Stimulated activated CD8-positive, alpha-beta memory T cell treated with anti-CD3 and anti-CD28 coated beads, Interleukin-4, amount 100 ng/mL, for 4 hours (primary cell): ENCODE results near the gene KRTAP5-3.

Experiments used
- DNase-seq, 2 donors: peaks; one replicate each; pipeline ENCODE4 v3.0.0-alpha.2; 2020; ENCODE audit warnings: low read depth in 2 of 2, low spot score in 1 of 2

Gene KRTAP5-3

DNA sequence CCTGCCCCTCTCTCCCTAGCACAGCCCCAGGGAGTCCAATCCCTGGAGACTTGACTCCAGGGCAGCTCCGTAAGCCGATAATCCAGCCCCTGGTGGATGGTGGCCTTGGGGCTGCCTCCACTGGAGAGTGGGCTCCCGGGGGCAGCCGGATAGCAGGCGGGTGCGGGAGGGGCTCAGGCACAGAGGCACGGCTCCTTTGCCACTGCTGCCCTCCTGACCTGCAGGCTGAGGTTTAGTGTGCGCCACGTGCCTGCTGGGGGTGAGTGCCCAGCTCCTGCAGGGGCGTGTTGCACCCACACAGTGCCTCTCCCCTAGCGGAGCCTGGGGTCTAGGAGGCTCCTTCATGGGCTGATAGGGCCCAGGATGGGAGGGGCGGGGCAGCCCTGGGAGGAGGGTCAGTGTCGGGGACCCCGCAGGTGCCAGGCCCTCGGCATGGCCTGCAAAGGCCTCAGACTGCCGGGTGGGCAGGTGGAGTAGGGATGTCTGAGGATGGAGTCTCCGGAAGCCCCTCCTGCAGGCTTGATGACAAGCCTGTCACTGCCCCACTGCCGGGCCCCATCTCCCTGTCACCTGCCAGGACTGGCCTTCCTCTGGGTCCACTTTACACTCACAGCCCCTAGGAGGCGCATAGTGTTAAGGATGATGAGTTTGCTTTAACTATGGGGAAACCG, 41.7 kb downstream of the KRTAP5-3 start:
- no peak for DNase-seq

DNA sequence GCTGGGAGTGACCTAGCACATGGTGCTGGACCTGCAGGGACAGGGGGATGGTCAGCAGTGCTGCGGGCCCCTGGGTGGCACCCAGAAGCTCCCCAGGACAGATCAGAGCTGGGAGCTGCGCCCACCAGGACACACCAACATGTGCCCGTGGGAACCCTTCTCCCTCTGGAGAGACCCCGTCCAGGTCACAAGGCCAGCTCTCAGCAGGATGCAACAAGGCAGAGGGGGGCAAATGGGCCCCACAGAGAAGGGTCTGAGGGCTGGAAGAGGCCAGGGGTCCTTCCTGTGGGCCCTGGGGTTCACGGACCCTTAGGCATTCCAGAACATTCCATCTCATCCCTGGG, 42.4 kb downstream of the KRTAP5-3 start:
- no peak for DNase-seq

DNA sequence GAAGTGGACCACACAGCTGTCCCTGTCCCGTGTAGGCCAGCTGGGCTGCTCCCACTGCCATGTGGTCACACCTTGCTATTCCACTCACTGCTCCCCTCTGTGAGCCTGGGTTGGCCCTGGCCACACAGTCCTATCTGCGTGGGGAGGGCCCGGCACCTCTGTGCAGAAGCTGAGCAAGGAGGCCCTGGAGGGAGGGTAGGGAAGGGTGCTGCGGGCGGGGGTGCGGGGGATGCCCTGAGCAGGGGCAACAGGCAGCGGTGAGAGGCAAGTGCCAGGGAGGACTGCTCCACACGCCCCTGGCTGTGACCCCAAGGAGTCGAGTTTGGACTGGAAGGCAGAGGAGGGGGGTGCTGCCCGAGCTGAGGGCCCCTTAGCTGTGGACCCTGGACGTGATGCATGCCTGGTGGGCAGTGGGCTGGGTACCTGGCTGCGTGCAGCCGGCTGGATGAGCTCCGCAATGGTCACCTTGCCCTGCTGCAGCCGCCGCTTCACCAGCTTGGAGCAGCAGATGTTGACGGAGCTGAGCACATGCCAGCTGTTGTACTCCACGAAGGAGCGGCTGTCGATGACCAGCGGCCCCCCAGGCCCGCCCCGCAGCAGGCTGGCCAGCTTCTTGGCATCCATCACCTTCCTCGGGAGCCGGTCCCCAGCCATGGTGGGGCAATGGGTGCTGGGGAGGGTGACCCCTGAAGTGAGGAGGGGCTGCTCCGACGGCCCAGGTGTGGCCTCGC, 42.9 kb downstream of the KRTAP5-3 start:
- no peak for DNase-seq

DNA sequence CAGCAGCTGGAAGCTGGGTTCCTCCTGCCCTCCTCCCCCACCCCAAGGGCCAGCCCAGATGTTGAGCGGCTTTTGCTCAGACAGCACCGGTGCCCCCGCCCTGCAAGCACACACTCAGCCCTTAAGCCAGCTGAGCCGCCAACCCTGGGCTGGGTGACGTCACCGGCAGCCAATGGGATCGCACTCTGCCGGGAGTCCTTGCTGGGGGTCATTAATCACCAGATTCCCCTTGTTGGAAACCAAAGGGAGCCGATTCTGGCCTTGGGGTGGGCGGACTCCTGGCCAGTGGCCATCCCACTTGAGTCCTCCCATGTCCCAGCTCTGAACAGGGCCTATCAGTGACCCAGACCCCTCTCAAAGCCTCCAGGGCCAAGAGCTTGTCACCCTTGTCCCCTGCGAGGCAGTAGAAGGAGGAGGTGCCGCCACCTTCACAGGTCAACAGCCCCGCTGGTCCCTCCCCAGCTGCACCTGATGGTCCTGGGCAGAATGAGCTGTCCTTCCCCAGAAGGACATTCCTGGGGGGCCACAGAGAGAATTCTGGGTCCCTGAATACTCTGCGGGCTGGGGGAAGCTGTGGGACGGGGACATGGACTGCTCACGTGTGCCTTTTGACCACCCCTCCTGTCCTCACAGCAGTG, 43.6 kb downstream of the KRTAP5-3 start:
- no peak for DNase-seq

DNA sequence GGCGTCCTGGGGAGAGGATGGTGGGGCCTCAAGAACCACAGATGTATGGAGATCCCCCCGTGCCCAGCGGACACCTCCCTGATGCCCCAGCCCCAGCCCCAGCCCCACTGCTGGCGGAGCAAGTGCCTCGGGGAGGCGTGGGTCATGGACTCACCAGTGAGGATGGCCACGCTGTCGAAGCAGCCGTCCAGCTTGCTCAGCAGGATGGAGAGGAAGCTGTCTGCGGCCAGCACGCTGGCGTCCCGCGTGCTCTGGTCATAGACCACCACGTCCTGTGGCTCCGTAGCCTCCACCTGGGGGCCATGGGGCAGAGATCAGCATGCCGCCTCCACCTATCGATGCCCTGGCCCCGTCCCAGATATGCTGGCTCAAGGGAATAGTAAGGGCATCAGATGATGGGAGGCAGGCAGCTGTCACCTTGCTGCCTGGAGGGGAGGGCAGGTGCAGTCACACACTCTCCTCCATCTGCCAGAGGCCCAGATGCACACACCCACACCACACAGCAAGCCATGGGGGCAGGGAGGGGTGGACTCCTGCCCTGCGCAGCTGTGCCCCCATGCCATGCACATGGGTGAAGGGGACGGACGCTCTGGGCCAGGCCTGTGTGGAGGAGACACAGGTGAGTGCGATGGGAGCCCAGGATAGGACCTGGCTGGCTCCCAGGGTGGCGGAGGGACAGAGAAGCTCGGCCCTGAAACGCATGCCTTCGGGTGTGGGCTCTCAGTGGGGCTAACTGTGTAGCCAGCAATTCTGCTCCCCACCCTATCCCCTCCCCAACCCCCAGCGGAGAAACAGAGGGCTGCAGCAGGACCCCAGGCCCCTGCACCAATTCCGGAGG, 44.3 kb downstream of the KRTAP5-3 start:
- no peak for DNase-seq

DNA sequence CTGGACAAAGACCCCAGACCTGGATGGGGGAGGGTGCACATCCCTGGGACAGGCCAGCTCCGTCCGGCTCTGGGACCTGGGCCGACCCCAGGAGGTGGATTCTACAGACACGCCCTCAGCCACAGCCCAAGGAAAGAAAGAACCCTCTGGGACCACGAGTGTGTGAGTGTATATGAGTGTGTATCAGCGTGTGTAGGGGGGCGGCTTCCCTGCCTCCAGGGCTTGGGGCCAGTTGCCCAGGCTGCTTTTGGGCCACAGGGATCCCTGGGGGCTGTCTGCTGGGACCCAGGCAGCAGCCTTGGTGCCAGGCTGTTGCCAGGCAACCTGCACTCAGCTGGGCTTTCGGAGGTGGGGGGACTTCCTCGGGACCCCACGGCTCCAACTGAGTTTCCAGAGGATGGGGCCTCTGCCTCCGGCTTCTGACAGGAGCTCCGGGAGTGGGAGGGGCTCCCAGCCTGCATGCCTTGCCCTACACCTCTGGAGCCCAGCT, 45.1 kb downstream of the KRTAP5-3 start:
- no peak for DNase-seq

DNA sequence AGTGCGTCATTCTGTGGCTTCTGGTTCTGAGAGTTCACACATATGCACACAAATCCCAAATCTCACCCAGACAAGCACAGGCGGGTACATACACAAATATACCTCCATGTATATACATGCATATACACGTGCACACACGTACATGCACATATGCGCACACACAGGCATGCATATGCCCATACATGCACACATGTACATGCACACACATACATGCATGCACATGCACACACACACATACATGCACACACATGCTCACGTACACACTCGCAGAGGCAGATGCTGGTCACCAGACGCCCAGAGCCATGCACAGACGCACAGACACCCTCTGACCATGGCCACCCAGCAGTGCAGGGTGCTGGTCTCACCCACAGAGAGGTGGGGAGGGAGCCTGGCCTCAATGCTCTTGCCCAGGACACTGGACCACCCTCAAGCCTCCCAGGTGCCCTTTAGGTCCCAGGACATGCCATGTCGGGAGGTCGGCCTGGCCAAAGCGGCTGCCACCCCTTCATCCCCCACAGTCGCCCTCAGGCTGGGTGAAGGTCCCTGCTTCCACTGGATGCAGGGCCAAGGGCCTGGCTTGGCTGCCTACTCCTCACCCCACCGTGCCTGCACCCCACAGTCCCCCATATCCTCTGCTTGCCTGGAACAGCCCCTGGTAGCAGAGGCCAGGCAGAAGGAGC, 45.7 kb downstream of the KRTAP5-3 start:
- DNase-seq: no peak

DNA sequence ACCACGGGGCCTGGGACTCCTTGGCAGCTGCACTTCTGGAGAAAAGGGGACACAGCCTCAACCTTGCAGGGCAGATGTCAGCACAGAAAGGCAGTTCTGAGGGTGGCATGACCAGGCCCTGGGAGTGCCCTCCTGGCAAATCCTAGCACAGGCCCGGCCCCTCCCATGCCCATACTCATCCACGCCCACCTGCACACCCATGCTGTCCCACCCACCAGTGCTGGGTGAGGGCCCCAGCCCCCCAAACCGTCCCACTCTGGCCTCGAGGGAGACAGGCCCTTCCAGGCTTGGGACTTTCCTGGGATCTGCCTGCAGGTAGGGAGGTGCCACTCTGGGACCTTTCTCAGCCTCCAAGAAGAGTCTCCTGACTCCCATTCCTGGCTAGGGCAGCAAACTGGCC, 46.3 kb downstream of the KRTAP5-3 start:
- DNase-seq: no peak

DNA sequence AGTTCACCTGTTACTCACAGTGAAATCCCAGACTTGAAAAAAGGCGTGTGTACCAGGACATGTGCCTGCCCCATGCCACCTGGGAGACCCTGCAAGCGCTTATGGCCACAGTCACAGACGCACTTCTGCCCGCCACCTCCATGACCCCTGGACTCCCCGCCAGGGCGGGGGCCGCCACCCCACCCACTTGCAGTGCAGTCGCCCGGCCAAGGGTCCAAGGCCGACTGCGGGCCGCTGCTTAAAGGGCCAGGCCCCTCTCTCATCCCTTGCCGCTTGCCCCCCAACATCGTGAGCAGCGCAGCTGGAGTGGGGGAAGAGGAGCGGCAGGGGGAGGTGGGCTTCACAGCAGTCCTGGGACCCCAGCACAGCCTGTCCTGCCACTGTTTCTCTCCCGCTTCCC, 47.0 kb downstream of the KRTAP5-3 start:
- DNase-seq: no peak

DNA sequence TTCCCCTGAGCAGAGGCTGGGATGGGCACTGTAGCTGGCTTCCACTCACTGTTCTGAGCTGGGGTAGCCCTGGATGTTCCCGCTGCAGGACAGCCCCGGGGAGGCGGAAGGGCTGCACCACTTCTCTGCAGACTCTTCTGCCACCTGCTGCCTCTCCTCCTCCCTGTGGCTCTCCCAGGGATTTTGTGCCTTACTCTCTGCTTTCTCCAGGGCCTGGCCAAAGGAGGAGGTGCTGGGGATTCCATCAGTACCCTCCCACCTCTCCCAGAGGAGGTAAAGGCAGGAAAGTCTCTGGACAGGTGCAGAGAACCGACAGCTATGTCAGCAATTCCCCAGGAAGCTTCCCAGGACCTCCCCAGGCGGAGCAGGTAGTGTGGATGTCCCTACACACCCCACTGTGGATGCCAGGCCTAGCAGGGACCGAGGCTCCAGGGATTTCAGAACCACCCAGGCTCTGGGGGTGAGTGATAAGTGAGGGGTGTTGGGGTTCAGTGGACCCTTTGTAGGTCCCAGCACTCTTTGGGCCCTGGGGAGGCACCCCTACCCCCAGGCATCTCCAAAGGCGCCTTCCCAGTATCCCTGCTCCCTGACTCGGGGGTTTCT, 47.5 kb downstream of the KRTAP5-3 start:
- no peak for DNase-seq

DNA sequence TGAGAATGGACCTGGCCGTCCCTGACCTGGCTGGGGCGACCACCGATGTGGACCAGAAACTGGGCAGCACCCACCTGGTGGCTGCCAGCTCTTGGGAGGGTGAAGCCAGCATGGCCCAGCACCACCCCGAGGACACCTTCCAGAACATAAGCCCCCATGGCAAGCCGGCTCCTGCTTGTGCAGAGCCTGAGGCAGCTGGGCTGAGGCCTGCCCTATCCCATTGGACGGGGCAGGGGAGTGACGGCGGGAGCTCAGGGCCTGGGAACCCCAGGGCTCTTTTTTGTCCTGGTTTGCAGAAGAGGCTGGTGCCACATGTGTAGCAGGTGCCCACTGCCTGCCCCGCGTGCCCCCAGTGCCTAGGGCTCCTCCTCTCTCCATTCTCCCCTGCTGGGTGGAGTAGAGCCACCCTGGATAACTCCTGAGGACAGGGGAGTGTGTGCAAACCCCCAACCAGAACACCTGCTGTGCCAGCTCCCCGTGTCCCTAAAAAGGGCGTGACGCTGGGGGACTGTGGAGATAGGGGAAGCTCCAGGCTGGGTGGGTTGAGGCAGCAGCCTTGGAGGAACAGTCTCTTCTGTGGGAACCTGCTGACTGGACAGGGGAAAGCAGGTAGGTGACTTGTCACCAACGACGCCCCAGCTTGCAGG, 48.1 kb downstream of the KRTAP5-3 start:
- DNase-seq: no peak

DNA sequence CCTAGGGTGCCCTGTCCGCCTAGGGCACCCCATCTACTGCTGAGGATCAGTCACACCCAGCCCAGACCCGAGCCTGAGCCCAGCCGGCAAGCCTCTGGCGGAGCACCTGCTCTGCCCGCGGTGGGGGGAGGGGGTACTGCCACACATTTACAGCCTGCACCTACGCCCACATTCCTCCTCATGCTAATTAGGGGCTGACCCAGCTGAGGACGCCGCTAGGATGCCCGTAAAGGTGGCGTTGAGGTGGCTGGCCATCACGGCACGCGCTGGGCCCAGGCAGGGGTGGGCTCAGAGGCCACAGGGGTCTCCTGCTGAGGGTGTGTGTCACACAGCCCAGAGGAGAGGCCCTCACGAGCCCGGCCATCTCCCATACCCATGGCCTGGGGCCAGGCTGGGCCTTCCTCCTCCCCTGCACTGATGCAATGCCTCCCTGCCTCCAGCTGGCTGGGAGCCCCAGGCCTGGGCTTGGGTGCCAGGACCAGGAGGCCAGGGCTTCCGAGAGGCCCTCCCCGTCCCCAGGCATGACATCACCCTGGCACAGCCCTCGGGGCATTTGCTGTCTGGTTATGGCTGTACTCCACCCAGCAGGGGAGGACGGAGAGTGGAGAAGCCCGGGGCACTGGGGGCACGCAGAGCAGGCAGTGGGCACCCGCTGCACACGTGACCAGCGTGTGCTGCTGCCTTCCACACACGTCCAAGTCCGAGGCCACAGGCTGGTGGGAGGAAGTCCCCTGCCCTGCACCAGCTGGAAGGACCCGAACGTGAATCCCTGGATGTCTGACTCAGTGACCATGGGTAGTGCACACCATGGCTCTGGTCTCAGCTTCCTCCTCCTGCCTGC, 48.9 kb downstream of the KRTAP5-3 start:
- no peak for DNase-seq

DNA sequence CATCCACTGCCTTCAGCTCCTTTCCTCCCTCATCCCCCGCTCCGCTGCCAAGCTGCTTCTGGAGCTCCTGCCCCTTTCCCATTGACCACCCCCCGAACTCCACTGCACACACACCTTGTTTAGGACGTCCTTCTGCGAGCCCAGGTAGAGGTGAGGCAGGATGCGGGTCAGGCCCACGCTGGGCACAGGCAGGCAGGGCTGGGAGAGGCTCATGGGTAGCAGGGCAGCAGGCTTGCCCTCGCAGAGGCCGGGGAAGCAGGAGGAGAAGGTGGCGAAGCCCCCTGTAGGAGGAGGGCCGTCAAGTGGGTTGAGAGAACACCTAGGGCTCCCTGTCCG, 49.5 kb downstream of the KRTAP5-3 start:
- no peak for DNase-seq

DNA sequence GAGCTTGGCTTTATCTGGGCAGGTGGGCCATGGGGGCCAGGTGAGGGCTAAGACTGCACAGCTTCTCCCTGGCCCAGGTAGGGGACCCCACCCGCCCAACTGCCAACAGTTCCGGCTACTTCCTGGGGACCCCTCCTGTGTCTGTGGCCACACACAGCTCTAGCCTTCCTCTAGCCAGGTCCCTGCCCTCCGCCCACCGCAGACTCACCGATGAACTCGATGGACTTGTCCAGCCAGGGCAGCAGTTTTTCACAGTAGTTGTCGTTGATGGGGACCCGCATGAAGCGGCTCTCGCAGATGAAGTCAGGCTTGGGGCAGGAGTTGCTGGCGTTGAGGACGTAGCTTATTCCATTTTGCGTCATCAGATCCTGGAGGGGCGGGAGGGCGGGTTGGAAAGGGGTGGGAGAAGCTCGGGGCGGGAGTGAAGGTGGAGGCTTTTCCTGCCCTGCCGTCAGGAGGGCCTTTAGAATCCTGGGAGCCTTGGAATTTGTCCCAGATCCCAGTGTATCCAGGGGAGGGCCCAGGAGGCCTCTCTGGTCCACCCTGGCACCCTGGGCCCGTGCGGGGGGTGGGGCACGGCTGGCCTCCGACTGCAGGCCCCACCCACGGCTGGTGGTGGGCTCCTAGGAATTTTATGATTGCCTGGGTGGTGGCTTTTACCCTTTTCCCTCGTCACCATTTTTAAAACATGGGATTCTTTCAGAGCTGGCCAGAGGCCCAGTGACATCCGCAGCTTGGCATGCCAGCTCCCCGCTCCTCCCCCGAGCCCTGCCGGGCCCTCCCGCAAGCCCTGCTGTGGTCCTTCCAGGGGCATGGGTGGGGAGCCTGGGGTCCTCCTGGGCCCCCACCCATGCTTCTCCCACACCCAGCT, 50.1 kb downstream of the KRTAP5-3 start:
- no peak for DNase-seq
